Glomerular visceral epithelial cell (primary cell): ENCODE results near the gene CKS1B.

Experiments used
- DNase-seq: peaks from one replicate; pipeline ENCODE4 v3.0.0-alpha.2; 2016; ENCODE audit errors: extremely low spot score

Gene CKS1B

DNA sequence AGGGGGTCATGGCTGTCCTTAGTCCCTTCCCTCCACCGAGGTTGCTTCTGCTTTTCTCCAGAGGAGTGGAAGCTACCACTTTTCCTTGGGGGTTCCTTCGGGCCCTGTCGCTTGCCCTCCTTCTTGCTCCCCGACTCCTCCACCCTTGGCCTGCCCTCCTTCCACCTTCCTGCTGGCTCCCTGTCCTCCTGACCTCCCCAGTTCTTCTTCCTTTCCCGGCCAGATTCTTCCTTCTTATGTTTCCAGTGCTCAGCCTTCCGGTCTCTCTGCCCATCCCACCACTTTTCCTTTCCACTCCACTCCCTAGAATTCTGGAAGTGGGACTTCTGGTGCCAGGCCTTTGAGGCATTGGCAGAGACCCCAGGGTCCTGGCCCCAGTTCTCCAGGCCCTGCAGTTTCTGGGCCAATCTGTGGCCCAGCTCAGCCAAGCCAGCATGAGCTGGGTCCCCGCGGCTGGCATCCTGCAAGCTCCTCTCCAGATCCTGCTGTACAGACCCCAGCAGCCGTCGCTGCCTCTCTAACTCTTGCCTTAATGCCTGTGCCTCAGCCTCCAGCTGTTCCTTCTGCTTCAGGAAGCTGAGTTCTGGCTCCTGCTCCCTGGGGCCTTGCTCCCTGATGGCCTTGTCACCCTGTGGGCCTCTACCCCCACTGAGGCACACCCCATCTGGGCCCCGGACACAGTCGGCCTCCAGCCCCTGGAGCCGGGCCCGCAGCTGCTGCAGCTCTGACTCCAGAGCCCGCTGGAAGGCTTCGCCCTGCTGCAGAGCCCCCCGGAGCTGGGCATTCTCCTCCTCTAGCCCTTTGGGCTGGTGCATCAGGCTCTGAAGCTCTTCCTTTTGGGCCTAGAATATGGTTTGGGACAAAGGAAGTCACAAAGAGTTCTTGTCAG lies 28.3 kb upstream of the CKS1B start:
- DNase-seq = no peak

DNA sequence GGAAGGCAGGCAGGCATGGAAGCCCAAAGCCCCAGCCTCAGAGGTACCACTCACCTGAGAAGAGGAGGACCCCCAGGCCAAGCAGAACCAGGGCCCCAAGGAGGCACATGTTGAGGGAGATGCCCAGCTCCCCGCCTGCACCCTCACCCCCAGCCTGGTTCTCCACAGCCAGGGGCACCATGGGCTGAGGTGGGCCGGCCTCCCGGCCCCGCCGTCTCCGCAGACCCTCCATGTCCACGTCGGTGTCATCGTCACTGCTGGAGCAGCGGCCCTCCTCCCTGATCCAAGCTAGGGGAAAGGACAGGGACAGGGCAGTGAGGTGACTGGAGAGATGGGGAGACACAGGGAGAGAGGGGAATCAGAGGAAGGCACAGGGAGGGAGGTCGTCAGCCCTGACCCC lies 26.4 kb upstream of the CKS1B start:
- DNase-seq = no peak

DNA sequence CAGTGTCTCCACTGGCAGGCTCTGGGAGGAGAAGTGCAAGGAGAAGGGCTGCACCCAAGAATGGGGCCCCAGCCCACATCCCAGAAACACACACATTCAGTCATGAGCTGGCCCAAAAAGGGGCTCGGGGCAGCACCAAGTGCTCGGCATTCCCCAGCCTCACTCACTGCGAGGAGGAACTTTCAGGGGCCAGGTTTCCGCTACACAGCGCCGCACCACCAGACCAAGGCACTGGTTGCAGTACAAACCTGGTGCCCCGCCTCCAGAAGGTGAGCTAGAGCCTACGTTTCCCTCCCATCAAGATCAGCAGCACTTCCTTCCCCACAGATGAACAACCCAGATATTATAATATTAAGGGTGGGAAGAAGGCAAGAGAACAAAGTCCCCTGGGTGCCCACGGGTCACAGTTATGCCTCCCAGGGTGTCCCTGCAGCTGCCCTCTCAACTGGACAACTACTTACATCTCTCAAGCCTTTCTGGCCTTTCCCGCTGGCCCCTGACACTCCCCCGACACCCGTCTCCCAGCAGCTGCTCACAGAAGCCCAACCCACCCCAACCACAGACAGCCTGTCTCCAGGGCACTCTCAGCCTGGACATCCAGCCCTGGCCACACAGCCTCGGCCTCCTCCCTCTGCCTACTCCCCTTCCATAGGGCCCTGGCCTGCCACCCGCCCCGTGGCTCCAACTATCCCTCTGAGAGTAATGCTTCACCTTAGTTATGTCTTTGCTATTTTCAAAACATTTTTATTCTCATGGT lies 22.4 kb upstream of the CKS1B start:
- no peak for DNase-seq

GRCh38 chr1:154952664-154953063 lies 21.8 kb upstream of the CKS1B start:
- no peak for DNase-seq

GRCh38 chr1:154953611-154954038 lies 20.9 kb upstream of the CKS1B start:
- DNase-seq = no peak

GRCh38 chr1:154954541-154954940 lies 19.9 kb upstream of the CKS1B start:
- DNase-seq = no peak

- peak; percentile 84 for DNase-seq
These were observed 19.3 kb upstream of the CKS1B start for GRCh38 chr1:154955039-154955717.

GRCh38 chr1:154955718-154956543 lies 18.6 kb upstream of the CKS1B start, which contains the start of gene PBXIP1:
Gene PBXIP1 (minus strand): TSS chr1:154956099. CDS start chr1:154953721, 2,378 bp downstream.
- DNase-seq = peak; percentile 92

DNA sequence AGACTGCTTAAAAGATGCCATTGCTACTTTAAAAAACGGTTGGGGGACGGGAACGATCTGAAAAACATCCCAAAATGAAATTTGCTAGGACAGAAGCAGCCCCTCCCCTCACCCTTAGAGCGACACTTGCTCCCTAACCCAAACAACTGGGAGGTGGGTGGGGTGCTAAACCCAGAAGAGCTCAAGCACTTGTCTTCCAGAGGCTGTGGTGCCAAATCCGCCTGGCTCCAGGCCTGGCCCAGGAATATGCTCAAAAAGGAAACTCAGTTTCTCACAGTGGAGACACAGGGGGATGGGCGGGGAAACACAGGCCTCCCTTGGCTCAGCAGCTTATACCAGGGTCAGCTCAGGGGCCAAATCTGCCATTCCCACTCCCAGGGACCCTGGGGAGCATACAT lies 17.9 kb upstream of the CKS1B start:
- no peak for DNase-seq

DNA sequence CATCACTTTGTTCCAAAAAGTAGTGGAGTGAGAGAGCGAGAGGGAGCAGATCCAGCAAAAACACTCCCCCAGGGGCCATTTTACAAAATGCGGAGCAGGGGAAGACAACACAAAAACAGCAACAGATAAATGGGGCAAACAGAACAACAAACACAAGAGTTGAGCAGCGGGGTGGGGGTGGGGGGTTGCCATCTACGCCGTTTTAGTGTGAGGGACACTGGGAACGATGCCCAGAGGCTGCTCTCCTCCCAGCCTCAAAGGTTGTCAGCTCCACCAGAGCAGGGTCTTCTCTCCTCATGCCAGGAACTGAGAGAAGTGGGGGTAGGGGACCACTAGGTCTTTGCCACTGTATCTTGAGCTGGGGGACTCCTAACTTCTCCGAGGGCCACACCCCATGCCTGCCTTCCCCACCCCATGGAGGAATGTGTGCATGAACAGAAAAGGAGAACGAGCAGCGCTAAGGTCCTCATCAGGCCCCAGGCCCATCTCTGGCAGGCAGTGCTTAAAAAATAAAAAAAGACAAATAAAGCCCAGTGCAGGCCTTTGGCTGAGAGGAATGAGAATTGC lies 17.3 kb upstream of the CKS1B start:
- DNase-seq = no peak

GRCh38 chr1:154958036-154958435 lies 16.4 kb upstream of the CKS1B start:
- no peak for DNase-seq

DNA sequence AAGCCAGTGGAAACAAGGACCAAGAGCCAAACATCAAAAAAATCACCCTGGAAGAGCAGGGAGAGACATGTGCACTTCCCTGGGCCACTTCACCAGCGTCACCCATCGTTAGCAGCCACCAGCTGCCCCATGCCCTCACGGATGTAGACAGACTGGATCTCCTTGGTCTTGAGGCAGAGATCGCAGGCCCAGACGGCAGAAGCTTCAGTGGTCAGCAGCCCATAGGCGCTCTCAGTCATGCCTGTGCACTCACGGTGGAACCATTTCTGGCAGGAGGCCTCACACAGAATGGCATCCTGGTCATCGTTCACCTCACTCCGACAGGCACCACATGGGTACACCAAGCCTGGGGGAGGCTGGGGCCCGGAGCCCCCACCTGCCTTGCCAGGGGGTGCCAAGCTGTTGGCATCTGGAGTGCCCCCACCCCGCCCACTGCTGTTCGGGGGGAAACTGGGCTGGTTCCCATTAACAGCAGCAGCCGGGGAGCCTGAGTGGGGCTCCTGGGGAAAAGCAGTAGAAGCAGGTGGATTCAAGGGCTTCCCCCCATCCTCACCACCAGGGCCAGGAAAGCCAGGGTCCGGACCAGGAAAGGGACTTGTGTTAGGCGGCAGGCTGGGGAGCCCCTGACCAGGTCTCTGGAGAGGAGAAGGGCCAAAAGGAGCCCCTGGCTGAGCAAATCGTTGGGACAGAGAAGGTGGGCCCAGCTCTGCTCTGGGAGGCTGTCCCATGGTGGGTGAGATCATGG lies 15.6 kb upstream of the CKS1B start:
- no peak for DNase-seq

DNA sequence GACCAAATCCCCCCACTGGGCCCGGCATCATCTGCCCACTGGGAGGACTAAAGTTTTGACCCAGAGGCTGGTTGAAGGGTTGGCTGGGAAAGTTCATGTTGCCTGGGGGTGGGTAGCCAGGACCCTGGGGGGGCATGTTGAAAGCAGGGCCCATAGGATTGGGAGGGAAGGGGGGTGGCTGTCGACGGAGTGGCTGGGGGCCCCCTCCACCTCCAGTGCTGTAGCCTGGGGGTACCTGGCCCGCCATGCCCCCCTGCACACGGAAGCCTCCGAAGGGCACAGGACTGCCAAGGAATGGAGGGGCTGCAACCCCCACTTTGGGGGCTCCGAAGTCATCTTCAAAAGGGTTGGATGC lies 15.1 kb upstream of the CKS1B start:
- no peak for DNase-seq

DNA sequence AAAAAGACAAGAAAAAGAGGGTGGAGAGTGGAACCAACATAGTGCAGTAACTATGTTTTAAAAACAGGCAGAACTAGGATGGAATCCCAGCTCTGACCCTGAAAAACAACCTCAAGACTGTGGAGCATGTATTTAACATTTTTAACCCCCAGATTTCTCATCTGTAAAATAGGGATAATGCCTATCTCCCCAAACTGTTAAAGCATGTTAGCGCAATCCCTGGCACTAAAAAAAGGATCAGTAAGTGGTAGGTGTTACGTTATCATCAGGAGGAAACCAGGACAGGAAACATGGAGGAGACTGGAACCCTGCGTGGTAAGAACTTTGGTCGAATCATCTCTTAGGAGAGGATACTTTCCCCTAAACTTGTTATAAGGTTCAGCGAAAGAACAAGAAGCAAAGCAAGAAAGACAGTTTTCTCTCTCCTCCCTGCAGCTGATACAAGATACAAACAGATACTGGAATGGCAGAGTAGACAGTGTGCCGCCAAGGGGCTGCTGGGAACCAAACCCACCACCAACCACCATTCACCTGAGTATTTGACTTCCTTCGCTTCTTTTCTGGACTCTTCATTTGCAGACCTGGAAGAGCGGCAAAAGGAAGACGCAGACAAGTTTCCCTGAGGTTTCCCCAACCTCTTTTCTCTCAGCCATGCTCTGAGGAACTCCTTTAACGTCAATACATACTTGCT lies 13.9 kb upstream of the CKS1B start:
- no peak for DNase-seq

DNA sequence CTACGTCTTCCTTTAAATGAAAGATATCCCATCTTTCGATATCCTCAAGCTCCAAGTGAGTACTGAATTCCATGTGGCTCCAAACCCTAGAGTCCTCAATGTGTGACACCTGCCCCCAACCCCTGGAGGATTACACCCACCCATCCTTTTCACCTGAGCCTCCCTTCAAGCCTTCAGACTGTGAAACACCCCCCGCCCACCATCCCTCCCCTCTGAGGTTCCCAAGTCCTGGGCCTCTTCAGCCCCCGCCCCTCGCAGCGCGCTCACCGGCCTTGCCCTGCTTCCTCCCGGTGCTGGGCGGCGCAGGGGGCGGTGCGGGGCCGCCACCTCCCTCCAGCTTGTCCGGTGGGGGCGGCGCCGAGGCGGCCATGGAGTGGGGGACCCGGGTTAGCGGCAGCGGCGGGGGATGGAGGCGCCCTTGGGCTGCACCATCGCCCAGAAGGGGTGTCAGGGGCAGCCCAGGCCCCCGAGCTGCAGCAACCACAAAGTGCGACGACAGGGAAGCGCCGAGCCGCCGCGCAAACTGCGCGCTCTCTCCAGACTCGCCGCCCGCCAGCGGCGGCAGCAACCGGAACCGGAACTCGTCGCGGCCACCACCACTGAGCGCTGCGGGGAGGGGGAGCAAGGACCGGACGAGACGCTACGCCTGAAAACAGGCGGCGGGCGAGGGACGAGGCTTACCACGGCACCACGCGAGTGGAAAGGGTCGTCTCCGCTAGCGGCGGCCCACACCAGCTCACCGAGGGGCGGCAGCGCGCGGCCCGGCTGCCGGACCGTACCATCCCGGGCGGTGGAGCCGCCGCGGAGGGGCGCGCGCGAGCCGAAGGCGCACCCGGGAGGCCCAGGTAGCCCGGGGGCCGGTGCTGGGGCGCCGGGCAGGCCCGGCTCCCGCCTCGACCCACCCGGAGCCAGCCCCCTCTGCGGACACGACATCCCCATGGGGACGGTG lies 13.0 kb upstream of the CKS1B start, which contains the start of gene PYGO2:
PYGO2 (minus strand) TSS at position 576 of the 949 bp plus-strand sequence; CDS start at position 370, 206 bp downstream.
- peak; percentile 80 for DNase-seq

DNA sequence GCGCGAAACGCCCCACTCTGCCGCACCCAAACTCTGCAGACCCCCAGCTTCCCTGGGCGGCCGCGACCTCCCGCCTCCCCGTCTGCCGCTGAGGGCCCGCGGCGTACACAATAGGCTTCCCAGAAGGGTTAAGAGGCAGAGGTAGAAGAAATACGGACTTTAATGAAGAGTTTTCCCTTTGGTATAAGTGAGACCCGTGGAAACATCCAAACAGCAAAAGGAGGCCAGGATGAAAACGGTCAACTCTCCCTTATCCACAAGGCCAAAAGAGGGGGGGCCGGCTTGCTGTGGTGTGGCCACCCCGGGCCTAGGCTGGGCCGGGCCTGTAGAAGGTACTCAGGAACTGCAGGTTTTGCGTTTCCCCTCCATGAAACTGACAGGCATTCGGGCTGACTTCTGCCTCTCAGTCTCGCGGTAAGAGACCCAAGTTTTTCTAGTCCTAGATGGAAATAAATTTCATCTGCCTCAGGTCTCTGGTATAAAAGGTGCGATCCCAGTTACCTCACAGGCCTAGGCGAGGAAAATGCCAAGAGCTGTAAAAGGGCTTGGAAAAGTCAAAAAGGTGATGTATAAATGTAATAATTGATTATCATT lies 12.2 kb upstream of the CKS1B start:
- DNase-seq = no peak

DNA sequence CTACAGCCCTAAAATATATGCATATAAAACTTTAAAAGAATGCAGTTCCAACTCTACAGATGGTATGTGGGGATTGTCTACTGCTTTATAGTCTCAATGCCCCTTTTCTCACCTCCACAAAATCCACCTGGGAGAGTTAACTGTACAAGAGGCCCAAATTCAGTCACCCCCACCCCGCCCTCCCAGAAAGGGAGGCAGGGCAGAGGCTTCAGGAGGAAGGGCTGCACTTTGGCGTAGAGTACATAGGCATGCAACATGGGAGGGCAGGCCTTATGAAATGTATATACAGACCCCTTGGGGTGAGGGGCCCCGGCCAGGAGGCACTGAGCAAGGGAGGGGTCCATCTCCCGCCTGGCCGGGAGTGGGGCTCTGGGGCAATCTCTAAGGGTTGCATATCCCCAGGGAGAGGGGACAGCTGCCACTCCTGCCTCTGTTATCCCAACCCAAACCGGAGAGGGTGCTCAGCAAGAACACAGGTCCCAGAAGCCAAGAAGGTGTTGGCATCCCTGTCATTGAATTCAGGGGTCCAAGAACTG lies 11.6 kb upstream of the CKS1B start:
- DNase-seq = no peak

GRCh38 chr1:154963643-154964042 lies 10.8 kb upstream of the CKS1B start:
- DNase-seq = no peak
